COLO668 (cell line): Measurements from ENCODE around the gene REEP5.
"Not testable (repeated sequence)": the region's sequence is repeated elsewhere in the genome, so short reads cannot be mapped to it uniquely, and the experiment has no call there.

ENCODE experiments used
- DNase-seq: peaks from one replicate; lab custom pipeline; 2025; ENCODE audit not compliant: unreplicated experiment; lab: John Stamatoyannopoulos, UW

REEP5 gene

GRCh38 chr5:112892776-112893175 lies 29.3 kb downstream of the REEP5 start:
- DNase-seq, result no peak

- not testable (repeated sequence) for DNase-seq
Measured at GRCh38 chr5:112892066-112892465, 30.0 kb downstream of the REEP5 start.

- DNase-seq, result no peak
Measured at GRCh38 chr5:112886975-112887374, 35.1 kb downstream of the REEP5 start.

GRCh38 chr5:112885001-112885400 lies 37.0 kb downstream of the REEP5 start:
- DNase-seq, result no peak

- DNase-seq, result no peak
Measured at GRCh38 chr5:112883192-112883591, 38.8 kb downstream of the REEP5 start.

GRCh38 chr5:112880219-112880964 lies 41.6 kb downstream of the REEP5 start:
- DNase-seq, result no peak

- DNase-seq, result no peak
Measured at GRCh38 chr5:112878760-112879159, 43.3 kb downstream of the REEP5 start.

- no peak for DNase-seq
Measured at GRCh38 chr5:112878101-112878500, 43.9 kb downstream of the REEP5 start.

GRCh38 chr5:112876362-112876761 lies 45.7 kb downstream of the REEP5 start:
- DNase-seq, result no peak

GRCh38 chr5:112870966-112871365 lies 51.1 kb downstream of the REEP5 start:
- DNase-seq, result no peak

- DNase-seq, result no peak
Measured at GRCh38 chr5:112869948-112870347, 52.1 kb downstream of the REEP5 start.

GRCh38 chr5:112867411-112867810 lies 54.6 kb downstream of the REEP5 start:
- no peak for DNase-seq

- DNase-seq, result no peak
Measured at GRCh38 chr5:112866739-112867138, 55.3 kb downstream of the REEP5 start.

GRCh38 chr5:112865128-112865527 lies 56.9 kb downstream of the REEP5 start:
- DNase-seq, result no peak

GRCh38 chr5:112863549-112863948 lies 58.5 kb downstream of the REEP5 start:
- DNase-seq, result no peak

- DNase-seq, result no peak
Measured at GRCh38 chr5:112862085-112862484, 59.9 kb downstream of the REEP5 start.

GRCh38 chr5:112861638-112861985 lies 60.4 kb downstream of the REEP5 start:
- DNase-seq, result no peak

GRCh38 chr5:112860929-112861637 lies 60.9 kb downstream of the REEP5 start, which contains the start of gene SRP19:
TSS of gene SRP19 (plus strand) at chr5:112861287. CDS start at chr5:112861377, 90 bp downstream.
- DNase-seq, result peak; percentile 87

- DNase-seq, result not testable (repeated sequence)
Measured at GRCh38 chr5:112860571-112860928, 61.5 kb downstream of the REEP5 start.

GRCh38 chr5:112857866-112858265 lies 64.2 kb downstream of the REEP5 start:
- no peak for DNase-seq

- no peak for DNase-seq
Measured at GRCh38 chr5:112854651-112855050, 67.4 kb downstream of the REEP5 start.

- no peak for DNase-seq
Measured at GRCh38 chr5:112849912-112850311, 72.1 kb downstream of the REEP5 start.
